ENCODE data around the gene PIPOX. TPM values are rescaled to one million over a fixed set of nuclear protein-coding genes. Genes with fewer than 3 reads are reported as not detected.

Gene PIPOX
- total and polyA plus RNA-seq, 2 donors (not counting 1 experiment from before 2014, with no cell fraction given): 0.20 to 0.83 TPM

DNA sequence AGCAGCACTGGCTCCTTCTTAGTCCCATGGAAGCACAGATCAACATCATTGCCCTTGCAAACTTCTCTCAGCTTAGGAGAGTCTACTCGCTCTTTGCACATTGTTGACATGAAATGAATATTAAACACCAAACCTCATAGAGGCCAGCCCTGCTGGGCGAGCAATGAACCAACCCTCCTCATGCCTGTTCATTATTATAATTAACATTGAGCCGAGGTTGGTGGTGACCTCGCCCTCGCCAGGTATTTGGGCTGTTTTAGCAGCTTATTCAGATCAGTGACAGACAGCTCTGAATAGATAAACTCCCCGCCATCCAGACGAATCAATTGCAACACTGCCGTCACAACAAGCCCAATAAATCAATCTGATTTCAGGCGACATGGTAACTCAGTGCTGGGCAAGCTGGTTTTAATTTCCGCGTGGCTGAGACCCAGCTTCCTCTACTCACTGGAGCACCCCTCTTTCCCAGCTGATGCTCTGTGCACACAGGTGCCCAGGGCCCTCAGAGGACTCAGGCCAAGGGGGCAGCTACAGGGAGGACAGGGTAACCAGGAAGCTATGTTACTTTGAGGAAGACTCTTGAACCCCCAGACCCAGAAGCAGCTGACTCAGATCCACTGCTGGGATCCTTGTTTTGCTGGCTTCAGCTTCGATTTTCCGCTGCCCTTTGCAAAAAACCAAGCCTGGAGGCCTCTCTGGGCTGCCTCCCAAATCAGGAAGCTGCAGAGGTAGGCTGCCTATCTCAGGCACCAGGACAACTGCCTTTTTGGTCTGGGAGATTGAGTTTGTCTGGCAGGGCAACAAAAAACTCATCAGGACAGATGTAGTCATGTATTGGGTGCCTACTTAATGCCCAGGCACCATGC lies 26.4 kb upstream of the PIPOX start:
- H3K36me3 ChIP-seq (ENCODE audit: control insufficient read depth, insufficient read depth, low read length): no peaks in the 10 kb centered on the region
- no peaks in the 10 kb centered on the region for H3K9me3 ChIP-seq (ENCODE audit: control insufficient read depth, insufficient read depth, low read depth, low read length)
- no peak overlapping the region for H2AFZ ChIP-seq (ENCODE audit: low read length)
- H3K4me2 ChIP-seq (ENCODE audit: extremely low read depth, insufficient read depth, low read length): no peak overlapping the region
- peaks cover 42% of the 10 kb centered on the region for H3K27me3 ChIP-seq (ENCODE audit: control insufficient read depth, insufficient read depth, low read length)
- no peaks in the 10 kb centered on the region for H3K4me1 ChIP-seq (ENCODE audit: control insufficient read depth, extremely low read depth, insufficient read depth, low read length)
- no peak for DNase-seq (ENCODE audit: low read depth in 2 of 2)
- H3K4me3 ChIP-seq (replicated peaks in 1 of 4; ENCODE audit: control extremely low read depth in 1 of 4, insufficient read depth in 1 of 4, low read depth in 3 of 4, low read length in 4 of 4): no peak overlapping the region
- no peak overlapping the region for H3K9ac ChIP-seq (ENCODE audit: insufficient read depth, low read length)
- no peaks in the 10 kb centered on the region for H3K79me2 ChIP-seq (ENCODE audit: control insufficient read depth, insufficient read depth, low read length)
- H4K20me1 ChIP-seq (ENCODE audit: control insufficient read depth, extremely low read depth, insufficient read depth, low read length): no peaks in the 10 kb centered on the region
- no peak for TF ChIP-seq EZH2 (IDR thresholded peaks at IDR 0.05; ENCODE audit: low read length, missing control alignments)
- TF ChIP-seq, protein P1, sequence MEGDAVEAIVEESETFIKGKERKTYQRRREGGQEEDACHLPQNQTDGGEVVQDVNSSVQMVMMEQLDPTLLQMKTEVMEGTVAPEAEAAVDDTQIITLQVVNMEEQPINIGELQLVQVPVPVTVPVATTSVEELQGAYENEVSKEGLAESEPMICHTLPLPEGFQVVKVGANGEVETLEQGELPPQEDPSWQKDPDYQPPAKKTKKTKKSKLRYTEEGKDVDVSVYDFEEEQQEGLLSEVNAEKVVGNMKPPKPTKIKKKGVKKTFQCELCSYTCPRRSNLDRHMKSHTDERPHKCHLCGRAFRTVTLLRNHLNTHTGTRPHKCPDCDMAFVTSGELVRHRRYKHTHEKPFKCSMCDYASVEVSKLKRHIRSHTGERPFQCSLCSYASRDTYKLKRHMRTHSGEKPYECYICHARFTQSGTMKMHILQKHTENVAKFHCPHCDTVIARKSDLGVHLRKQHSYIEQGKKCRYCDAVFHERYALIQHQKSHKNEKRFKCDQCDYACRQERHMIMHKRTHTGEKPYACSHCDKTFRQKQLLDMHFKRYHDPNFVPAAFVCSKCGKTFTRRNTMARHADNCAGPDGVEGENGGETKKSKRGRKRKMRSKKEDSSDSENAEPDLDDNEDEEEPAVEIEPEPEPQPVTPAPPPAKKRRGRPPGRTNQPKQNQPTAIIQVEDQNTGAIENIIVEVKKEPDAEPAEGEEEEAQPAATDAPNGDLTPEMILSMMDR (conservative IDR thresholded peaks at IDR 0.05 in 1 of 2, IDR thresholded peaks at IDR 0.05 in 1 of 2; ENCODE audit: low read depth in 1 of 2, low read length in 2 of 2): no peak
- no peak overlapping the region for H3K27ac ChIP-seq (ENCODE audit: insufficient read depth, low read length)

DNA sequence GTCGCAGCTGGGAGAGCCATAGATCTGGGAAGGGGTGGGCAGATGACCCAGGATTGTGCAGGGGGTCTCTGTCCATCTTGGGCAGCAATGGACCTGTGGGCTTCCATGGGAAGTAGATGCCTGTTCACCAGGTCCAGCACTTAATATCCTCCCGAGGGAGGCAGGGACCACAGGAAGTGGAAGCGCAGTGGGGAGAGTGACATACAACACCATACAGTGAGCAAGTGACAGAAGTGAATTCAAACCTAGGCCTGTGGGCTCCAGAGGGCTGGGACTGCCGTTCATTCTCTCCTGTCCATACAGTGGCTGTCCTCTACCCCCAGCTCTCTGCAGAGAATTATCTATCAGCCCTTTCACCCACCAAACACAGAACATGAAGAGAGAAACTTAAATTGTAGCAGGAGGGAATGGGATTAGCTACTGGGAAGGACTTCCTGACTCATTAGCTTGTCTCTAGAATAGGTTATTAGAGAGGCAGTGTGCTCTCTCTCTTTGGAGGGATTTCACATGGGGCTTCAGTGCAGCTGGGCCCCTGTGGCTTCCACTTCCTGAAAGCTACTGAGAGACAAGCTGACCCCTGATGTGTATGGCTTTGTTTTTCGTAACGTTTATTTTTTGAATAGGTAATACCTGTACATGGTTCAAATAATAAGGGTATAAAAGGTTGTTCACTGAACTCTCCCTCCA lies 24.0 kb upstream of the PIPOX start:
- TF ChIP-seq EZH2 (IDR thresholded peaks at IDR 0.05; ENCODE audit: low read length, missing control alignments): no peak
- TF ChIP-seq, protein P1 (conservative IDR thresholded peaks at IDR 0.05 in 1 of 2, IDR thresholded peaks at IDR 0.05 in 1 of 2; ENCODE audit: low read depth in 1 of 2, low read length in 2 of 2): no peak
- no peak overlapping the region for H3K27ac ChIP-seq (ENCODE audit: insufficient read depth, low read length)

DNA sequence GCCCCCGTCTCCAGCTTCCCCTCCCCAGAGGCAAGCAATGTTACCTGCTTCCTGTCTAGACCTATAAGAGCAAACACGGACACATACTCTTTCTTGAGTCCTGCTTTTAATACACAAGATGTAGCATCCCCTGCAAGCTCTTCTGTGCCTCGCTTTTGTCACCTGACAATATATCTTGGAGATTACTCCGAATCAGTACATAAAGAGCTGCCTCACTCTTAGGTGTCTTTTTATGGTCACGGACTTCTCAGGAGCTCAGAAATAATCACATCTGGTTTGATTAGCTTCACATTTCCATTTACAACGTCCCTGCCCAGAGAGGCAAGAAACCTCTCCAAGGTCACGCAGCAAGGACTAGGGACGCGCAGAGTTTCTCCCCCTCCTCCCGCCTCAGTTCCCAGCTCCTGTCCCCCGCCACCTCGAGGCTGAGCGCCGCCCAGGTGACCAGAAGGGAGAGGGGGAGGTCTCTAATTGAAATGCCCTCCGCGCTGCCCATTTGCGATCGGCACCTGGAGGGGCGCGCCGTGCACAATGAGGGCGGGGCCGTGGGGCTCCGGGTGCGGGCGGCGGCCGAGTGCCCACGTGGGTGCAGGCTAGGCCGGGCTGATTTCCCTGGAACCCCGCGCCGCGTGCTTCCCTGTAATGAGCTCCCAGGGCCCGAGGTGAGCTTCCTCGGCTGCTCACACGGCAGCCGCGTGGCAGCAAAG lies 23.3 kb upstream of the PIPOX start:
- no peak overlapping the region for H3K4me3 ChIP-seq (replicated peaks in 1 of 4; ENCODE audit: control extremely low read depth in 1 of 4, insufficient read depth in 1 of 4, low read depth in 3 of 4, low read length in 4 of 4)
- H3K27ac ChIP-seq (ENCODE audit: insufficient read depth, low read length): no peak overlapping the region
- H3K36me3 ChIP-seq (ENCODE audit: control insufficient read depth, insufficient read depth, low read length): no peaks in the 10 kb centered on the region
- no peak overlapping the region for H3K9ac ChIP-seq (ENCODE audit: insufficient read depth, low read length)
- H3K4me1 ChIP-seq (ENCODE audit: control insufficient read depth, extremely low read depth, insufficient read depth, low read length): no peaks in the 10 kb centered on the region
- H3K27me3 ChIP-seq (ENCODE audit: control insufficient read depth, insufficient read depth, low read length): peaks cover 53% of the 10 kb centered on the region
- no peak overlapping the region for H3K4me2 ChIP-seq (ENCODE audit: extremely low read depth, insufficient read depth, low read length)
- no peak for DNase-seq (ENCODE audit: low read depth in 2 of 2)
- no peaks in the 10 kb centered on the region for H4K20me1 ChIP-seq (ENCODE audit: control insufficient read depth, extremely low read depth, insufficient read depth, low read length)
- TF ChIP-seq EZH2 (IDR thresholded peaks at IDR 0.05; ENCODE audit: low read length, missing control alignments): peak; percentile 70
- TF ChIP-seq, protein P1 (conservative IDR thresholded peaks at IDR 0.05 in 1 of 2, IDR thresholded peaks at IDR 0.05 in 1 of 2; ENCODE audit: low read depth in 1 of 2, low read length in 2 of 2): no peak
- H3K9me3 ChIP-seq (ENCODE audit: control insufficient read depth, insufficient read depth, low read depth, low read length): no peaks in the 10 kb centered on the region
- H2AFZ ChIP-seq (ENCODE audit: low read length): no peak overlapping the region
- H3K79me2 ChIP-seq (ENCODE audit: control insufficient read depth, insufficient read depth, low read length): no peaks in the 10 kb centered on the region

More for the DNA sequence above, 24.0 kb upstream of the PIPOX start:
- Histone ChIP-seq H3K27me3 (ENCODE audit: control insufficient read depth, insufficient read depth, low read length) (peaks cover 51% of the 10 kb centered on the region), H3K79me2 (ENCODE audit: control insufficient read depth, insufficient read depth, low read length) (no peaks in the 10 kb centered on the region), H3K4me1 (ENCODE audit: control insufficient read depth, extremely low read depth, insufficient read depth, low read length) (no peaks in the 10 kb centered on the region), H3K9me3 (ENCODE audit: control insufficient read depth, insufficient read depth, low read depth, low read length) (no peaks in the 10 kb centered on the region), H3K9ac (ENCODE audit: insufficient read depth, low read length) (no peak overlapping the region), H3K4me2 (ENCODE audit: extremely low read depth, insufficient read depth, low read length) (no peak overlapping the region), H3K36me3 (ENCODE audit: control insufficient read depth, insufficient read depth, low read length) (no peaks in the 10 kb centered on the region), H2AFZ (ENCODE audit: low read length) (no peak overlapping the region), H4K20me1 (ENCODE audit: control insufficient read depth, extremely low read depth, insufficient read depth, low read length) (no peaks in the 10 kb centered on the region), H3K4me3 (replicated peaks in 1 of 4; ENCODE audit: control extremely low read depth in 1 of 4, insufficient read depth in 1 of 4, low read depth in 3 of 4, low read length in 4 of 4) (no peak overlapping the region)
- no peak for DNase-seq (ENCODE audit: low read depth in 2 of 2)

All from fibroblast of lung (primary cell).